Mammary epithelial cell (primary cell): ENCODE measurements around the gene ARSB.
"Not testable (repeated sequence)": the region's sequence is repeated elsewhere in the genome, so short reads cannot be mapped to it uniquely, and the experiment has no call there.

Experiments used
- EZH2 ChIP-seq: IDR thresholded peaks from 2 replicates; pipeline ENCODE4 v1.6.1; 2012; ENCODE audit warnings: low read length, inconsistent platforms, borderline replicate concordance
- TF ChIP-seq, protein P1 (sequence below), 2 donors: IDR thresholded peaks in 1 of 2; conservative IDR thresholded peaks in 1 of 2; 2 replicates each; pipeline ENCODE4 v1.5.1; 2011 to 2012; ENCODE audit warnings: inconsistent platforms in 2 of 2, low read length in 2 of 2, mild to moderate bottlenecking in 2 of 2, control low read depth in 1 of 2, low read depth in 1 of 2; ENCODE audit not compliant: insufficient read depth in 1 of 2; ENCODE audit errors: extremely low read depth in 1 of 2

DNA sequence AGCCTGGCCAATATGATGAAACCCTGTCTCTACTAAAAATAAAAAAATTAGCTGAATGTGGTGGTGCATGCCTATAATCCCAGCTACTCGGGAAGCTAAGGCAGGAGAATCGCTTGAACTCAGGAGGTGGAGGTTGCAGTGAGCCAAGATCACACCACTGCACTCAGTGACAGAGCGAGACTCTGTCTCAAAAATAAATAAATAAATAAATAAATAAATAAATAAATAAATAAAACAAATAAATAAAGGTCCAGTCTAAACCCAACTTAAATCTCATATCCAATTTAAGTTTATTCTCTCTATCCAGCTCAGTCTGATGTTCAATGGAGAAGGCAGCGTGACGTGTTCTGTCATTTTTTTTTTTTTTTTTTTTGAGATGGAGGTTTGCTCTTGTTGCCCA, 222.4 kb downstream of the ARSB start:
- TF ChIP-seq, protein P1, sequence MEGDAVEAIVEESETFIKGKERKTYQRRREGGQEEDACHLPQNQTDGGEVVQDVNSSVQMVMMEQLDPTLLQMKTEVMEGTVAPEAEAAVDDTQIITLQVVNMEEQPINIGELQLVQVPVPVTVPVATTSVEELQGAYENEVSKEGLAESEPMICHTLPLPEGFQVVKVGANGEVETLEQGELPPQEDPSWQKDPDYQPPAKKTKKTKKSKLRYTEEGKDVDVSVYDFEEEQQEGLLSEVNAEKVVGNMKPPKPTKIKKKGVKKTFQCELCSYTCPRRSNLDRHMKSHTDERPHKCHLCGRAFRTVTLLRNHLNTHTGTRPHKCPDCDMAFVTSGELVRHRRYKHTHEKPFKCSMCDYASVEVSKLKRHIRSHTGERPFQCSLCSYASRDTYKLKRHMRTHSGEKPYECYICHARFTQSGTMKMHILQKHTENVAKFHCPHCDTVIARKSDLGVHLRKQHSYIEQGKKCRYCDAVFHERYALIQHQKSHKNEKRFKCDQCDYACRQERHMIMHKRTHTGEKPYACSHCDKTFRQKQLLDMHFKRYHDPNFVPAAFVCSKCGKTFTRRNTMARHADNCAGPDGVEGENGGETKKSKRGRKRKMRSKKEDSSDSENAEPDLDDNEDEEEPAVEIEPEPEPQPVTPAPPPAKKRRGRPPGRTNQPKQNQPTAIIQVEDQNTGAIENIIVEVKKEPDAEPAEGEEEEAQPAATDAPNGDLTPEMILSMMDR (conservative IDR thresholded peaks at IDR 0.05 in 1 of 2, IDR thresholded peaks at IDR 0.05 in 1 of 2; ENCODE audit: extremely low read depth in 1 of 2, insufficient read depth in 1 of 2, low read depth in 1 of 2, low read length in 2 of 2): not testable (repeated sequence)
- TF ChIP-seq EZH2: not testable (repeated sequence)
